ENCODE measurements around the gene BAIAP3. TPM values are rescaled to one million over a fixed set of nuclear protein-coding genes. Genes with fewer than 3 reads are reported as not detected.

The BAIAP3 gene
- total and polyA plus RNA-seq, 2 donors (not counting 3 experiments of a cell fraction or from before 2014, with no cell fraction given) = 0.36 to 0.66 TPM

GRCh38 chr16:1337486-1337885 lies 4.0 kb downstream of the BAIAP3 start:
- peaks cover under 1% of the 10 kb centered on the region for H3K4me1 ChIP-seq (ENCODE audit: control insufficient read depth, extremely low read depth, insufficient read depth, low read length)
- no peak for FAIRE-seq
- dilution Hi-C loops (cut with MboI; ENCODE audit: extremely low pct_ligation_motif_present, low sequenced_read_pairs) = no loop called here
- POLR2A ChIA-PET = no interaction called here
- H3K9ac ChIP-seq (replicated peaks; ENCODE audit: extremely low read depth, insufficient read depth, low read length) = no peak overlapping the region
- no peaks in the 10 kb centered on the region for H3K9me1 ChIP-seq (replicated peaks; ENCODE audit: control insufficient read depth, extremely low read depth, insufficient read depth, low read length)
- no peaks in the 10 kb centered on the region for H3K9me3 ChIP-seq (replicated peaks; ENCODE audit: control insufficient read depth, insufficient read depth, low read length)
- CTCF ChIA-PET = interaction anchor here (0.6 to 1.3 kb wide), 3 partner anchors 25 to 68 kb away, joined by 3 to 4 read pairs (median 3); no protein-coding TSS in a partner anchor
- peaks cover 21 to 31% of the 10 kb centered on the region in 2 experiments for H3K27me3 ChIP-seq (ENCODE audit: control insufficient read depth in 2 of 2, insufficient read depth in 2 of 2, low read length in 2 of 2)
- no peaks in the 10 kb centered on the region for H3K36me3 ChIP-seq (ENCODE audit: control insufficient read depth in 2 of 2, extremely low read depth in 1 of 2, insufficient read depth in 2 of 2, low read length in 2 of 2)
- H3K27ac ChIP-seq (ENCODE audit: insufficient read depth, low read depth, low read length) = no peak overlapping the region
- TF ChIP-seq CTCF (IDR thresholded peaks at IDR 0.05; ENCODE audit: extremely low read depth in 1 of 2, insufficient read depth in 1 of 2, low read depth in 1 of 2, low read length in 2 of 2) = no peak
- no peak for TF ChIP-seq JUN (IDR thresholded peaks at IDR 0.05; ENCODE audit: borderline replicate concordance, insufficient read depth, insufficient read length, low read depth)
- no peak for TF ChIP-seq EZH2 (IDR thresholded peaks at IDR 0.05; ENCODE audit: borderline replicate concordance, low read depth, low read length, severe bottlenecking)
- TF ChIP-seq MYC (IDR thresholded peaks at IDR 0.05; ENCODE audit: low read depth, low read length) = no peak
- no peak for TF ChIP-seq POLR2A (IDR thresholded peaks at IDR 0.05; ENCODE audit: low read depth, low read length)
- TF ChIP-seq FOS (IDR thresholded peaks at IDR 0.05; ENCODE audit: borderline replicate concordance, insufficient read depth, low read length) = no peak
- TF ChIP-seq POLR2AphosphoS5 (IDR thresholded peaks at IDR 0.05; ENCODE audit: insufficient read depth, low read depth, low read length) = no peak
- TF ChIP-seq GATA2 (IDR thresholded peaks at IDR 0.05; ENCODE audit: insufficient read depth, insufficient read length, low read depth, low read length) = no peak
- no peak for TF ChIP-seq MAX (IDR thresholded peaks at IDR 0.05; ENCODE audit: insufficient read depth, insufficient read length)
- no peak overlapping the region for H3K4me2 ChIP-seq (ENCODE audit: insufficient read depth, low read length)
- no peak for DNase-seq (ENCODE audit: low read depth, low spot score)
- intact Hi-C loops (cut with micrococcal nuclease) = no loop called here
- H3K4me3 ChIP-seq (replicated peaks in 1 of 3; ENCODE audit: insufficient read depth in 1 of 3, low read depth in 1 of 3, low read length in 3 of 3) = no peak overlapping the region
- H4K20me1 ChIP-seq (replicated peaks; ENCODE audit: control insufficient read depth, extremely low read depth, insufficient read depth, low read length) = no peaks in the 10 kb centered on the region
- no peak overlapping the region for H2AFZ ChIP-seq (ENCODE audit: low read depth, low read length)
- BruUV-seq (replicated peaks) = no TSS peak
- H3K79me2 ChIP-seq (ENCODE audit: control insufficient read depth, insufficient read depth, low read length) = no peaks in the 10 kb centered on the region
